NOMO-1 (cell line): Measurements from ENCODE around the gene CCDC198.

Experiments used
- DNase-seq, 2 experiments: peaks; one replicate each; lab custom pipeline; 2025; ENCODE audit not compliant: unreplicated experiment in 2 of 2; lab: John Stamatoyannopoulos, UW

CCDC198 gene, protein sequence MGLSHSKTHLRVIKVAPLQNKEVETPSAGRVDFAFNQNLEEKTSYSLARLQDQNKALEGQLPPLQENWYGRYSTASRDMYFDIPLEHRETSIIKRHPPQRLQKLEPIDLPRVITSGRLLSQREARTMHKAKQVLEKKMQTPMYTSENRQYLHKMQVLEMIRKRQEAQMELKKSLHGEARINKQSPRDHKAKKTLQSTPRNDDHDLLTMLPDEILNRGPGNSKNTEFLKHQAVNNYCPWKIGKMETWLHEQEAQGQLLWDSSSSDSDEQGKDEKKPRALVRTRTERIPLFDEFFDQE

DNA sequence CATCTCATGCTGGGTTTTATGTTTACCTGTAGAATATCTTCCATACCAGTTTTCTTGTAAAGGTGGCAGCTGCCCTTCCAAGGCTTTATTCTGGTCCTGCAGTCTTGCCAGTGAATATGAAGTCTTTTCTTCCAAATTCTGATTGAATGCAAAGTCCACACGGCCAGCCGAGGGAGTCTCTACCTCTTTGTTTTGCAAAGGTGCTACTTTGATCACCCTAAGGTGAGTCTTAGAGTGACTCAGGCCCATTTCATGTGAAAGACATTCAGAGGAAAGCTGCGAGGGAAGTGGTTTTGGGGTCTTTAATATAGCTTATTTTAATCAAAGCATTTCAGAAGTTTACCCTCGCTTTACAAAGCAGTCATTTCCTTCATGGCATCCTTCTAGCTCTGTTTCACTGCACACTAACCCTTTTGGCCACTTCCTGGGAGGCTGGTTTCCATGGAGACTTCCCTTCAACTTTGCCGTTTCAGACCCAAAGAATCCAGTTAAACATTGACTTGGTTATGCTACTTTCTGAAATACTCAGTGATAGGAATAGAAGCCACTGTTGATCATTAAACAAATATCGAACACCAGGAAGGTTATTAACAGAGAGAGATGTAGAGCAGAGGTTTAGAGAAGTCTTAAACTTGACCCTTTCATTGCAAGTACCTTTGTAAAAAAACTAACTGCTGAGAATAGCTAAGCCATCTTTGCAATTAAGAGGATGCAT lies at the start of gene CCDC198:
Gene CCDC198 (minus strand): TSS at position 391 of the 715 bp plus-strand sequence. CDS start 142 bp downstream, at position 249.
- DNase-seq = no peak

DNA sequence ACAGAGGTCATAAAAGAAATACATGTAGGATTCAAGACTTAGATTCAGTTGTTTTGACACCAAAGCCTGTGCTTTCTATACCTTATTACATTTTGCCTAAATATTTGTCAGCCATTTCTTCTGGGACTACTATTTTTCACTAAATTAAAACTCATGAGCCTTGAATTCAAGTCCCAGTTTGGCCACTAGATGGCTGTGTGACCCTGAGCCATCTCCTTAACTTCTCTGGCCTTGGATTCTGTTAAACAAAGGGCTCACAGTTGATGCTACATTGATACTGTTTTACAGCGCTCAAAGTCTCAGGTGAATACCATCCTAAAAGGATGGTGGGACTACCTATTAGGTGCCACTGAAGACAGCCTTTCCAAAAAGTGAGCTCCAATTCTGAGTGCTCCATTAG lies 39.6 kb upstream of the CCDC198 start:
- DNase-seq = no peak

GRCh38 chr14:57530571-57530970 lies 36.9 kb upstream of the CCDC198 start:
- no peak for DNase-seq

DNA sequence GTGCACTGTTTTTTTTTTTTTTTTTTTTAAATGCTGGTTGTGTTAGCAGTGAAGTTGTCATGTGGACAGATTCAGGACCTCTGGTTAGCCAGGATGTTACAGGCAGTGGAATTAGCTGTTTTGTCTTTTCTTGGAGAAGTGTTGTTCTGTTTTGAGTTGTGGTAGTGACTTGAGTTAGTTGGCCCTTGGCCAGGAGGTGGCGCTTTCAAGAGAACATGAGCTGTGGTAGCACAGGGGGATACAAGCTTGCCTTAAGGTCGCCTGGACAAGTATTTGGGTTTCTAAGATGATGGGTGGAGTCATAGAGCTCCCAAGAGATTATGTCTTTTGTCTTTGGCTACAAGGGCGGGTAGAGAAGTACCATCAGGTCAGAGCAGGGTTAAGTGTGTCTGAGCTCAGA lies 33.3 kb upstream of the CCDC198 start:
- no peak for DNase-seq

DNA sequence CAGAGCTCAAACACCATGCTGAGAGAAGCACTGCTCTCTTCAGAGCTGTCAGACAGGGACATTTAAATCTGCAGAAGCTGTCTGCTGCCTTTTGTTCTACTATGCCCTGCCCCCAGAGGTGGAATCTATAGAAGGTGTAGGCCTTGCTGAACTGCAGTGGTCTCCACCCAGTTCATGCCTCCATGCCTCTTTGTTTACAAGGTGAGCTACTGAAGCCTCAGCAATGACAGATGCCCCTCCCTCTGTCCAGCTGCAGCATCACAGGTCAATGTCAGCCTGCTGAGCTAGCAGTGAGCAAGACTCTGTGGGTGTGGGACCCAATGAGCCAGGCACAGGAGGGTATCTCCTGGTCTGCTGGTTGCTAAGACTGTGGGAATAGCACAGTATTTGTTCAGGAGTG lies 25.4 kb upstream of the CCDC198 start:
- no peak for DNase-seq

DNA sequence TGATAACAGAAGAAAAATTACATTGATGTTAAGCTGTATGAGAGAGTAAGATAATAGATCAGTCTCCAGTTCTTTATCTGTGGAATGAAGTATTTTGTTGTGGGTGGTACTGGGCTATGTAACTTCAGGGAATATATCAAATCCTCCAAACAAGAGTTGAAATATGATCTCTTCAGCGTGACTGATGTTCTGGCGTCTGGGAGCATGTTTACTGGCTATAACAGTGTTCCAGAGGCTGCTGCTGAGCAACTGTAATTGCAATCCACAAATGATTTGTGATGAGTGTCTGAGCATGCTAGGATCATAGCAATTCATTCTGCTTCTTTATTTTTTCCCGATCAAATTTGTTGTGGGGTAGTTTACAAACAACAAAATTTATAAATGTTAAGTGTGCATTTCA lies 18.6 kb upstream of the CCDC198 start:
- no peak for DNase-seq

DNA sequence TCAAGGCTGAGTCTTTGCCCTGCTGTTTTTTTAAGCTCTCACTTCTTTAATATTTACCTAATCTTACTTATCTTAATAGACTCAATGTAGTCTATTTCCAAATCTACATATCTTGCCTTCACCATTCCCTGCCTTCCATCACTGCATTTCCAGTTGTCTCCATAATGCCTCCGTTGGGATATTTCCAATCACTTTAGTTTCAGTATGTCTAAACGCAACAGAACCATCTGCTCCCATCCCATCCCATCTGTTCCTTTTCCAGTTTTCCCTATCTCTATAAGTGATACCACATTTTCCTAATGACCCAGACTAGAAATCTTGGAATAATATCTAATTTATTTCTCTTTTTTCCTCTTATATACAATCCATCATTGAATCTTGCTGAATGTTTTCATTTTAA lies 15.1 kb upstream of the CCDC198 start:
- DNase-seq = no peak

DNA sequence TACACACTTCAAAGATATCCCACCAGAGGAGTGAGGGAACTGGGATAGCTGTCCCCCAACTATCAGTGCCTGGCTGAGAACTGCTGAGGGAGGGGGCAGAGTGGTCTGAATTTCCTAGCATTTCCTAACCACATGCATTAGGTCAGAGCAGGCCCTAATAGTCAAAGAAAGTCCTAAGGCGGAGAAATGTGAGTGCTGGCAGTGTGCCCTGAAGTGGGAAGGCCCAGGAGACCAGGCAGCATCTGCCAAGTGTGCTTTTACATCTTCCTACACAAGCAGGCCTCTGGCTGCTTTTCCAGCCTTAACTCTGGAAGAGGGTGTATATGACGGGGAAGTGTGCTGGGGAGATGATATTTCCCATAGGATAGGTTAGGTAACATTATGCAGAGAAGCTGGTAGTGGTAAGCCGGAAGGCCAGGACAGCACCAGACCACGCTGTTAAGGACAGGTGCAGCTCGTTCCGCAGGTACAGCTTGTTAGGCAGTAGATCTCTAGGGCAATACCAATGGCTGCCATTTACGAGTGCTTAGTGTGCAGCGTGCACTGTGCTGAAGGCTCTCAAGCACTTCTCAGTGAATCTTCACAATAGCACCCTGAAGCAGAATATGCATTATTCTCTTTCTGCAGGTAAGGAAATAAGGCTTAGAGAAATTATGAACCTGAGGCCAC lies 9.1 kb upstream of the CCDC198 start:
- DNase-seq = no peak

- no peak for DNase-seq
These were observed 7.4 kb upstream of the CCDC198 start for GRCh38 chr14:57501039-57501557.

- no peak for DNase-seq
These were observed 5.0 kb upstream of the CCDC198 start for GRCh38 chr14:57498659-57499058.

GRCh38 chr14:57498035-57498434 lies 4.4 kb upstream of the CCDC198 start:
- no peak for DNase-seq

- DNase-seq = no peak
These were observed 1.8 kb upstream of the CCDC198 start for GRCh38 chr14:57495416-57495815.

DNA sequence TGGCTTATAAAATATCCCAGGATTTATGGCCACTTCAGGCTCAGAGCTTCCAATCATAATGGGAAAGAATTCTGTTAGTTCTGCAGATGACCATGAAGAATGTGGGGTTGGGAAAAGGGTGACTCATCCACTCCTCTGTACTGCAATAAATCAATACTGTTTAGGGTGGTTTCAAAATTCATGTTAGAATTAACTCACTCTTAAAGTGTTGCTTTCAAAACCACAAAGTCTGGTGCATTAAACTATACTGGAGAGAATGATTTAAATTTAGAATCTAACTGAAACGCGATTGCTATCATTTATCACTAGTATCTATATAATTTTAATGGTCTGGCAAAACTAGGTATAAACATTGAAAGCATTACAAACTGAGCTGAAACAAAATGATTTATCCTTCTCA lies 798 bp downstream of the CCDC198 start:
- peak in 1 of 2 experiments; percentile 46 for DNase-seq

DNA sequence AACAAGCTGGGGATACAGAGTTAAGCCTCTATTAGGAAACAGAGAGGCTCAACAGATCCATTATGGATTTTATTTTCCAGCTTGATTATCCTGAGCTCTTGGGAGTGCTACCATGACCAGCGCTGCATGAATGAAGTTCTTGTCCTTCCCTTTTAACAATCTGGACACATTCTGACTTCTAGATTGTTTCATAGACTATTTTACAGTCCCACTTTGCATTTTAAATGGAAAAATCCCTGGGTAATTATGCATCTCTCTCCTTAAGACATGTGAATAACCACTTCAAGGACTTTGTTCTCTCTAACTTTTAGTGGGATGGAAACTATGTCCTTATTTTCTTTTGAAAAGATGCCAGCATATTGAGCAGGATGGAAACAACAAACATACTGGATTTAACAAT lies 2.0 kb downstream of the CCDC198 start:
- no peak for DNase-seq

GRCh38 chr14:57487771-57488170 lies 5.9 kb downstream of the CCDC198 start:
- no peak for DNase-seq

DNA sequence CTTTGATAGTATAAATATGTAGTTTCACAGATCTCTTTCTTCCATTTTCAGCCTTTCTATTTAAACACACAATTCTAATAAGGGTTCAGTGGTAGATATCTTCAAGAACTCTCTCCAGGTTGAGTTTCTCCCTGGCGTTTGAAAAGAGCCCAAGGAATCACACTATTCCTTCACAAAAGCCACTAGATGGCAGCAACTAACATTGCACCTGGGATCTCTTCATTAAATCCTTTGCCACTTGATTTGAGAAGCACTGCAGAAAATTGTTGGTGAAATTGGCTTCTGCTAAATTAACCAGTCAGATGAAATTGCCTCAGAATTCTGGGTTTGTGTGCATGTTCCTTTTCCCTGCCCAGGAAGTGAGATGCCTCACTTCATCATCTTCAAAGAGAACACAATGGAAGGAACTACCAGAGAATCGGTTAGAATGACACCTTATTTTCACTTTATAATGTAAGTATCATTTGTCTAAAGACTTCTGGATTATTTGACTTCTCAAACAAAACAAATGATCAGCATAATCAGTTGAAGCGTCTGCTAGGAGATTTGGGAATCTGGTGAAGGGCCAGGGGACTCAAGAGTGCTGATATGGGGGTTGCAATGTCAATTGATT lies 6.8 kb downstream of the CCDC198 start:
- peak in 1 of 2 experiments; percentile 13 for DNase-seq

GRCh38 chr14:57485635-57486034 lies 8.0 kb downstream of the CCDC198 start:
- peak in 1 of 2 experiments; percentile 21 for DNase-seq

GRCh38 chr14:57482120-57482519 lies 11.5 kb downstream of the CCDC198 start:
- DNase-seq = no peak

DNA sequence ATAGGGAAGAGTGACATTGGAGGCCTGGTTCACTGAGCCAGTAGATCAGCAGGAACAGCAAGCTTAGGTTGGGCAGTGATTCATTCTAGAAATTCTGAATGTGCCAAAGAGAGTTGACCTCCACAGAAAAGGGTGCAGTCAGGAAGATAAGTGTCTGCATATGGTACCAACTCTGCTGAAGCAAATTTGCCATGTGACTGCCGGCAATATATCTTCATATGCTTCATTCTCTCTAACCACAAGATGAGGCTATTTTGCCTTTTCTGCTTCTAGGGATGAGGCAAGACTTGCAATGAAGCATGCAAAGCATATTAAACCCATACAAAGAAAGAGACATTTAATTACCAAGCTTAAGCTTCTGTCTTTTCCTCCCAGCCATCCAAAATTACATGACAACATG lies 13.6 kb downstream of the CCDC198 start:
- no peak for DNase-seq

DNA sequence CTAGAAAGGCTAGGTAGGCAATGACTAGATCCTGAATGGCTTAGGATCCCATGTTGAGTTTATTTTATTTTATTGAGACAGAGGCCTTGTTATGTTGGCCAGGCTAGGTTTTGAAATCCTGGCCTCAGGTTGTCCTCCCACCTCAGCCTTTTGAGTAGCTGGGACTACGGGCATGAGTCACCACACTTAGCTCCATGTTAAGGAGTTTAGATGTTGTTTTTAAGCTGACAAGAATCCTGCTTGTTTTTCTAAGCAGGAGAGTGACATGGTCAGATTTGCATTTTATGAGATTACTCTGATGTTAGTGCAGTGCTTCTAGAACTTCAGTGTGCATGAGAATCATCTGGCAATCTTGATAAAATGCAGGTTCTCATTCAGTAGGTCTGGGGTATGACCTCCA lies 14.5 kb downstream of the CCDC198 start:
- no peak for DNase-seq

DNA sequence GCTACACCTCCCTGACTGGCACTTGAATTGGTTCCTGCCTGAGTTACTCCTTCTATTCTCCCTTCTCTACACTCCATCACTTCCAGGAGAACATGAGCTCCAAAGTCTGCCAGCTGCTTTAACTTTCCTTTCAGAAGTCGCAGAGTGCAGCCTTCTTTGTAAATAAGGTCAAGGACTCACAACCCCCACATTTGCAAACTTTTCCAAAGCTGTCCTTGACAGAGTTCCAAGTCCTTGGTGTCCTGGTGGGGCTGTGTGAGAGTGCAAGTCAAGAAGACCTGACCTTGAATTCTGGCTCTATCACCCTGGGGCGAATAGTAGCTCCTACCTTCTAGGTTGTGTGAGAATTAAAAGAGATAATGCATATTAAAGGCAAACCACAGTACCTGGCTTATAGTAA lies 15.6 kb downstream of the CCDC198 start:
- no peak for DNase-seq
